Progenitor cell of endocrine pancreas (in vitro differentiated cells): ENCODE data around the gene PXMP4. TPM values are rescaled to one million over a fixed set of nuclear protein-coding genes. Genes with fewer than 3 reads are reported as not detected.
A peak's percentile ranks its signal among the peaks of the same experiment; 100 is the strongest.

Source experiments
- DNase-seq: peaks from one replicate; pipeline ENCODE4 v3.0.0; 2021; ENCODE audit warnings: low spot score; ENCODE audit not compliant: unreplicated experiment
- H3K27ac Mint-ChIP-seq: 2 replicates; pipeline ENCODE4 v1.8.0; 2021; ENCODE audit warnings: mild to moderate bottlenecking, moderate library complexity, mixed read lengths
- H3K27me3 Mint-ChIP-seq: 2 replicates; pipeline ENCODE4 v1.8.0; 2021; ENCODE audit warnings: mixed read lengths
- H3K36me3 Mint-ChIP-seq: 2 replicates; pipeline ENCODE4 v1.8.0; 2022; ENCODE audit warnings: mixed read lengths; ENCODE audit not compliant: insufficient read depth
- H3K4me1 Mint-ChIP-seq: 2 replicates; pipeline ENCODE4 v1.8.0; 2021; ENCODE audit warnings: low read depth, mixed read lengths
- H3K4me3 Mint-ChIP-seq: 2 replicates; pipeline ENCODE4 v1.8.0; 2021; ENCODE audit warnings: low read depth, mild to moderate bottlenecking, moderate library complexity, mixed read lengths
- H3K9me3 Mint-ChIP-seq: 2 replicates; pipeline ENCODE4 v1.8.0; 2021; ENCODE audit warnings: low read depth, mixed read lengths
- CTCF ChIP-seq: fragments of 200-600 bp; sonication (generic); IDR thresholded peaks from one replicate; pipeline ENCODE4 v1.5.0; 2021; ENCODE audit warnings: antibody characterized with exemption, mild to moderate bottlenecking; ENCODE audit not compliant: unreplicated experiment
- total RNA-seq: library from RNA; stranded (reverse); gene quantifications from 2 replicates; pipeline ENCODE4 v1.2.1, GENCODE V29; 2021

Gene PXMP4
- total RNA-seq, 1 donor from 2014 or later, result 5.0 TPM

DNA sequence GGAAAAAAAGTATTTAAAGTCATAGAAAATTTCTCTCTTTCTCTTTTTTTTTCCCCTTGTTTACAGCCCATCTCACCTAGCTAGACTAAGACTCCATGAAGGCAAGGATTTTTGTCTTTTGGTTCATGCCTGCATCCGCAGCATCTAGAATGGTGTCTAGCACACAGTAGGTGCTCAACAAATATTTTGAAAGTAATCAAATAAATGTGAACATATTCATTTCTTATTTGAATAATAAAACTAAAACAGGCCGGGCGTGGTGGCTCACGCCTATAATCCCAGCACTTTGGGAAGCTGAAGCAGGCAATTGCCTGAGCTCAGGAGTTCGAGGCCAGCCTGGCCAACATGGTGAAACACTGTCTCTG, 7.0 kb upstream of the PXMP4 start:
- H3K27ac Mint-ChIP-seq, result peak overlapping the region; percentile 42
- H3K36me3 Mint-ChIP-seq, result no peaks in the 10 kb centered on the region
- no peak overlapping the region for H3K4me3 Mint-ChIP-seq
- DNase-seq, result no peak
- H3K9me3 Mint-ChIP-seq, result no peaks in the 10 kb centered on the region
- peaks cover 3% of the 10 kb centered on the region for H3K27me3 Mint-ChIP-seq
- H3K4me1 Mint-ChIP-seq, result peaks cover 6% of the 10 kb centered on the region
- no peak for TF ChIP-seq CTCF

GRCh38 chr20:33725607-33726264, 5.6 kb upstream of the PXMP4 start:
- no peak for TF ChIP-seq CTCF
- peaks cover 3% of the 10 kb centered on the region for H3K27me3 Mint-ChIP-seq
- DNase-seq, result no peak
- H3K36me3 Mint-ChIP-seq, result no peaks in the 10 kb centered on the region
- H3K27ac Mint-ChIP-seq, result no peak overlapping the region
- H3K9me3 Mint-ChIP-seq, result peaks cover 3% of the 10 kb centered on the region
- peaks cover 4% of the 10 kb centered on the region for H3K4me1 Mint-ChIP-seq
- H3K4me3 Mint-ChIP-seq, result no peak overlapping the region

GRCh38 chr20:33724439-33725094, 4.5 kb upstream of the PXMP4 start:
- peaks cover 7% of the 10 kb centered on the region for H3K9me3 Mint-ChIP-seq
- H3K36me3 Mint-ChIP-seq, result peaks cover 2% of the 10 kb centered on the region
- no peak overlapping the region for H3K4me3 Mint-ChIP-seq
- H3K4me1 Mint-ChIP-seq, result peaks cover 6% of the 10 kb centered on the region
- no peak for TF ChIP-seq CTCF
- H3K27ac Mint-ChIP-seq, result no peak overlapping the region
- H3K27me3 Mint-ChIP-seq, result peaks cover 3% of the 10 kb centered on the region
- DNase-seq, result no peak

GRCh38 chr20:33721391-33722140, 1.5 kb upstream of the PXMP4 start:
- peaks cover 2% of the 10 kb centered on the region for H3K4me1 Mint-ChIP-seq
- no peak for DNase-seq
- TF ChIP-seq CTCF, result no peak
- peak overlapping the region; percentile 69 for H3K27ac Mint-ChIP-seq
- peaks cover 2% of the 10 kb centered on the region for H3K36me3 Mint-ChIP-seq
- H3K27me3 Mint-ChIP-seq, result no peaks in the 10 kb centered on the region
- H3K4me3 Mint-ChIP-seq, result no peak overlapping the region
- H3K9me3 Mint-ChIP-seq, result peaks cover 7% of the 10 kb centered on the region

- Mint-ChIP-seq H3K4me1 (peaks cover 2% of the 10 kb centered on the region), H3K36me3 (peaks cover 2% of the 10 kb centered on the region), H3K27me3 (no peaks in the 10 kb centered on the region), H3K4me3 (peak overlapping the region; percentile 71), H3K27ac (no peak overlapping the region), H3K9me3 (peaks cover 7% of the 10 kb centered on the region)
- no peak for TF ChIP-seq CTCF
- DNase-seq, result no peak
Observed at GRCh38 chr20:33719277-33719988, 677 bp downstream of the PXMP4 start.
